GM12878 (cell line): ENCODE results near the gene FICD. TPM values are rescaled to one million over a fixed set of nuclear protein-coding genes. Genes with fewer than 3 reads are reported as not detected.
A peak's percentile ranks its signal among the peaks of the same experiment; 100 is the strongest.

Source experiments
- ATAC-seq: fragments of 200-7000 bp; cut with Tn5 transposase; 3 replicates; pipeline ENCODE4 v1.9.1; 2020; ENCODE audit warnings: mild to moderate bottlenecking, moderate library complexity
- BruUV-seq: library from RNA; stranded (reverse); fragments of 400-500 nt; replicated peaks from 2 replicates; lab custom pipeline; 2021; lab: Mats Ljungman, UMichigan
- CTCF ChIA-PET: fragments of 300-600 bp; sonication (Branson Sonifier 250); formaldehyde crosslinking; extraction: SDS; loops from one replicate; lab custom pipeline; 2021; ENCODE audit warnings: inconsistent platforms; lab: Yijun Ruan, JAX
- POLR2A ChIA-PET: fragments of 350-600 bp; formaldehyde crosslinking; extraction: SDS; loops from one replicate; lab custom pipeline; 2021; ENCODE audit warnings: inconsistent platforms; lab: Charles Lee
- RAD21 ChIA-PET: fragments of 300-600 bp; sonication (Branson Sonifier 250); formaldehyde crosslinking; loops from one replicate; lab custom pipeline; 2023; ENCODE audit warnings: antibody characterized with exemption; ENCODE audit not compliant: unreplicated experiment; lab: Charles Lee
- SMC1A ChIA-PET: fragments of 300-600 bp; sonication (Branson Sonifier 250); formaldehyde crosslinking; loops from one replicate; lab custom pipeline; 2023; ENCODE audit not compliant: unreplicated experiment, uncharacterized antibody; lab: Charles Lee
- DNase-seq: peaks from one replicate; pipeline ENCODE4 v3.0.0-alpha.2; 2011; ENCODE audit warnings: low read depth, low spot score
- FAIRE-seq: peaks from 3 replicates; lab custom pipeline; 2011; peaks lifted over from hg19 to GRCh38; lab: Jason Lieb, UNC
- H2AFZ ChIP-seq: 2 replicates; pipeline ENCODE4 v1.6.0; 2011; ENCODE audit warnings: low read depth, low read length, control low read depth; ENCODE audit not compliant: control insufficient read depth
- H3K27ac ChIP-seq: 2 replicates; pipeline ENCODE4 v1.5.1; 2011; ENCODE audit warnings: control low read depth; ENCODE audit not compliant: control insufficient read depth, insufficient read depth
- H3K27me3 ChIP-seq, 2 experiments: replicated peaks in 1 of 2; 2 replicates each; pipeline versions ENCODE4 v1.6.0 to v1.6.1; 2011; ENCODE audit warnings: low read length in 1 of 2; ENCODE audit not compliant: control insufficient read depth in 2 of 2, insufficient read depth in 2 of 2
- H3K36me3 ChIP-seq, 2 experiments: 2 replicates each; pipeline ENCODE4 v1.5.1; 2011; ENCODE audit warnings: low read length in 1 of 2; ENCODE audit not compliant: control insufficient read depth in 2 of 2, insufficient read depth in 2 of 2
- H3K4me1 ChIP-seq: 2 replicates; pipeline ENCODE4 v1.6.1; 2011; ENCODE audit warnings: mild to moderate bottlenecking, low read length, moderate library complexity, mixed read lengths; ENCODE audit not compliant: control insufficient read depth, insufficient read depth
- H3K4me2 ChIP-seq: 2 replicates; pipeline ENCODE4 v1.6.0; 2011; ENCODE audit warnings: control low read depth; ENCODE audit not compliant: control insufficient read depth, insufficient read depth
- H3K4me3 ChIP-seq: fragments of 200-600 bp; sonication (generic); 2 replicates; pipeline ENCODE4 v1.5.1; 2016
- H3K79me2 ChIP-seq: 2 replicates; pipeline ENCODE4 v1.6.0; 2011; ENCODE audit warnings: low read length; ENCODE audit not compliant: control insufficient read depth, insufficient read depth
- H3K9ac ChIP-seq: 2 replicates; pipeline ENCODE4 v1.8.0; 2011; ENCODE audit warnings: low read length, control low read depth, mixed read lengths; ENCODE audit not compliant: control insufficient read depth, insufficient read depth
- H3K9me3 ChIP-seq: replicated peaks from 3 replicates; pipeline ENCODE4 v1.5.1; 2011; ENCODE audit warnings: mild to moderate bottlenecking, low read length; ENCODE audit not compliant: control insufficient read depth, insufficient read depth
- H4K20me1 ChIP-seq: 2 replicates; pipeline ENCODE4 v1.6.0; 2011; ENCODE audit not compliant: control insufficient read depth, insufficient read depth
- ASH2L ChIP-seq: fragments of 300-600, 200-600 bp; sonication (generic); IDR thresholded peaks from 2 replicates; pipeline ENCODE4 v1.6.1; 2017; ENCODE audit warnings: low read depth, mild to moderate bottlenecking, borderline replicate concordance
- CEBPB ChIP-seq, 2 experiments: fragments of 150-350 bp in 1 of 2; IDR thresholded peaks; 2 replicates each; pipeline ENCODE4 v1.6.1; 2012 to 2014; ENCODE audit warnings: low read depth in 2 of 2, low read length in 2 of 2, borderline replicate concordance in 1 of 2, inconsistent platforms in 1 of 2
- CTCF ChIP-seq, 3 experiments: IDR thresholded peaks in 2 of 3; conservative IDR thresholded peaks in 1 of 3; 2 replicates each; pipeline ENCODE4 v1.5.1; 2011; ENCODE audit warnings: low read depth in 3 of 3, low read length in 3 of 3, mild to moderate bottlenecking in 3 of 3, control low read depth in 2 of 3, moderate library complexity in 2 of 3, inconsistent platforms in 1 of 3, mixed read lengths in 1 of 3; ENCODE audit not compliant: control insufficient read depth in 2 of 3, insufficient read depth in 1 of 3; ENCODE audit errors: extremely low read depth in 1 of 3
- POLR2AphosphoS5 ChIP-seq: IDR thresholded peaks from 2 replicates; pipeline ENCODE4 v1.6.1; 2011; ENCODE audit warnings: mild to moderate bottlenecking, low read length, inconsistent platforms
- SMC3 ChIP-seq: IDR thresholded peaks from 2 replicates; pipeline ENCODE4 v1.6.1; 2011; ENCODE audit warnings: low read length, improper control_type of control experiment, borderline replicate concordance
- WGBS: methylation state at CpG from one replicate; pipeline ENCODE4 v1.1.6; 2016; ENCODE audit warnings: low lambda C conversion rate; ENCODE audit not compliant: insufficient replicate concordance, insufficient coverage; ENCODE audit errors: missing lambda C conversion rate; 5-methylcytosine and 5-hydroxymethylcytosine counted together
- in situ Hi-C: fragments of 300-500 bp; cut with MboI; formaldehyde crosslinking; loops from 9 replicates; pipeline ENCODE4 v1.14.3; 2018; ENCODE audit warnings: mixed read lengths
- intact Hi-C: fragments of 100-400 bp; cut with micrococcal nuclease; formaldehyde crosslinking; loops from one replicate; pipeline ENCODE4 v1.14.2; 2022; ENCODE audit not compliant: unreplicated experiment
- polyA plus RNA-seq, 11 experiments: library from polyadenylated mRNA; depleted of rRNA in 4 of 11; unstranded in 6 of 11; stranded (reverse) in 5 of 11; fragments of >200 nt; fragmentation: Nextera tagmentation in 4 of 11; fragmentation: Illumina TruSeq in 1 of 11; extraction: Ambion mirVana in 4 of 11; extraction: Trizol in 1 of 11; gene quantifications; 1 replicate in 1 of 11; 2 replicates in 10 of 11; pipeline versions ENCODE4 v1.2.1 to v1.2.3, GENCODE V29; 2011 to 2016; ENCODE audit warnings: inconsistent platforms in 2 of 11, missing spikeins in 2 of 11, low read depth in 1 of 11
- total RNA-seq, 4 experiments: library from RNA; depleted of rRNA in 3 of 4; stranded (reverse); fragments of >200 nt in 3 of 4; fragmentation: Illumina TruSeq in 1 of 4; extraction: Trizol in 1 of 4; gene quantifications; 2 replicates each; pipeline versions ENCODE4 v1.2.1 to v1.2.3, GENCODE V29; 2013 to 2021

The FICD gene
- total and polyA plus RNA-seq, 10 of the 15 experiments (the other 5 are each of a cell fraction or from before 2014, with no cell fraction given): 1.1 to 9.4 (median 4.3) TPM

GRCh38 chr12:108559748-108560147 lies 44.7 kb downstream of the FICD start:
- intact Hi-C loops: loop anchor here (5.0 kb wide), 2 partner anchors 148 to 393 kb away; no protein-coding TSS in a partner anchor
- BruUV-seq: no TSS peak
- ChIA-PET SMC1A (interaction anchor here (0.9 to 26.5 kb wide), 5 partner anchors 22 to 125 kb away, joined by 3 to 718 read pairs (median 8); partner anchors contain the start of gene SELPLG), POLR2A (interaction anchor here (0.7 to 2.4 kb wide), 6 partner anchors 11 to 65 kb away, joined by 3 to 18 read pairs (median 6); no protein-coding TSS in a partner anchor)
- FAIRE-seq: no peak
- Histone ChIP-seq H3K9me3 (no peaks in the 10 kb centered on the region), H3K79me2 (peaks cover 89% of the 10 kb centered on the region), H2AFZ (no peak overlapping the region), H3K27ac (peak overlapping the region; percentile 98), H3K4me1 (peaks cover 16% of the 10 kb centered on the region), H3K9ac (peak overlapping the region; percentile 99), H3K27me3 (no peaks in the 10 kb centered on the region), H3K4me3 (peak overlapping the region; percentile 85)
- no peak for ATAC-seq
- TF ChIP-seq CEBPB (IDR thresholded peaks at IDR 0.05; ENCODE audit: borderline replicate concordance in 1 of 2, low read depth in 2 of 2, low read length in 2 of 2): no peak
- peak; percentile 19 for TF ChIP-seq POLR2AphosphoS5
- TF ChIP-seq ASH2L: no peak
- TF ChIP-seq CTCF (IDR thresholded peaks at IDR 0.05 in 2 of 3, conservative IDR thresholded peaks at IDR 0.05 in 1 of 3; ENCODE audit: control insufficient read depth in 2 of 3, extremely low read depth in 1 of 3, insufficient read depth in 1 of 3, low read depth in 3 of 3, low read length in 3 of 3): peak in 2 of 3 experiments; percentile 10 to 13; a peak in 1 of 6 replicates
- no peak for TF ChIP-seq SMC3
- TF ChIP-seq, all 136 proteins: peak for 2
- 2% methylated on average over 3 of the region's 3 CpGs for WGBS
- Histone ChIP-seq H3K4me2 (peak overlapping the region; percentile 95), H4K20me1 (no peaks in the 10 kb centered on the region; the same call in 1 of the 2 replicates), H3K36me3 (peaks cover 0 to 26% of the 10 kb centered on the region in 2 experiments; a peak in 2 of 4 replicates)
- DNase-seq: no peak
- in situ Hi-C loops: loop anchor here (5.0 kb wide), 1 partner anchor 393 kb away; no protein-coding TSS in a partner anchor
- CTCF ChIA-PET: interaction anchor here (0.9 to 21.5 kb wide), 7 partner anchors 12 to 76 kb away, joined by 3 to 866 read pairs (median 5); no protein-coding TSS in a partner anchor
- RAD21 ChIA-PET: interaction anchor here (0.7 to 23.0 kb wide), 5 partner anchors 10 to 75 kb away, joined by 3 to 633 read pairs (median 14); partner anchors contain the start of gene SELPLG
